ENCODE results near the gene MICU2.

MICU2 gene

DNA sequence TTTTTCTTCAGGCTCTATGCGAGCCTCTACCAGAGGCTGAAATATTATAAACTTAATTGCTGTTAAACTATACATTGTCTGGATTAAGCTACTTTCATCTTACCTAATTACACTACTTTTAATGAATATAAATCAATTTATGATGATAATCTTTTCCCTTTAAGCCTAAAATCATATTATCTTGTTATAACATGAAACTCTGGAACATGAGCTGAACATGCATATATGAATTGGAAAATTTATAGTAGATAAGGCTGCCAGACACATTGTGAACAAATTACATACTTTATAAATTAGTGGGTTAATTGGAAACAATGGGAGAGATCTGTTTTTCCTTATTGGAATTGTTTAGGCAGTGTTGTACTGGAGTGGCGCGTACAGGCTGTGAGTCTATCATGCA lies 99.6 kb downstream of the MICU2 start:
- in situ Hi-C loops (cut with MboI; ENCODE audit: low sequenced_read_pairs) = no loop called here

DNA sequence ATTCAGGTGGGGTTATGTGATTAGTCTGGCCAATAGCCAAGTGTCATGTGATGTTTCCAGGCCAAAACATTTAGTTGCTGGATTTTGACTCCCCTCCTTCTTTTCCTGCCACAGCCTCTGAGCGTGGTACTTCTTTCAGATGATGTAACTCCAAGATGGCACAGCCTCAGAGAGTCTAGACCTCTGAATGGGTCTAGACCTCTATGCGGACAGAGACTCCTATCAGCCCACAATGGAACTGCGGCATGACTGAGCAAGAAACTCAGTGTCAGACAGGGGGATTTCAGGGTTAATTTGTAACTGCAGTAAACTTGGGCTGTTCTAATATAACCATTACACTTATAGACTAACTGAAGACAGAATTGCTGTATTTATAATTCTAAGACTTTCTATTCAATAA lies 102.3 kb downstream of the MICU2 start:
- in situ Hi-C loops (cut with MboI; ENCODE audit: low sequenced_read_pairs) = no loop called here

DNA sequence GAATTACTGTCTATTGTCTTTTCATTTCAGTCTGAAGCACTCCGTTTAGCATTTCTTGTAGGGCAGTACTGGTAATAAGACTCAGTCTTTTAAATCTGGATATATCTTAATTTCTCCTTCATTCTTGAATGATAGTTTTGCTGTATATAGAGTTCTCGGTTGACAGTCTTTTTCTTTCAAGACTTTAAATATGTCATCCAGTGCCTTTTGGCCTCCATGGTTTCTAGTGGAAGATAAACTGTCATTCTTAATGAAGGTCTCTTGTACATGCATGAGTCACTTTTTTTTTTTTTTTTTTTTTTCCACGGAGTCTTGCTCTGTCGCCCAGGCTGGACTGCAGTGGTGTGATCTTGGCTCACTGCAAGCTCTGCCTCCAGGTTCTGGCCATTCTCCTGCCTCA lies 117.6 kb downstream of the MICU2 start:
- in situ Hi-C loops (cut with MboI; ENCODE audit: low sequenced_read_pairs) = loop anchor here (25.0 kb wide), 1 partner anchor 549 kb away; no protein-coding TSS in a partner anchor

DNA sequence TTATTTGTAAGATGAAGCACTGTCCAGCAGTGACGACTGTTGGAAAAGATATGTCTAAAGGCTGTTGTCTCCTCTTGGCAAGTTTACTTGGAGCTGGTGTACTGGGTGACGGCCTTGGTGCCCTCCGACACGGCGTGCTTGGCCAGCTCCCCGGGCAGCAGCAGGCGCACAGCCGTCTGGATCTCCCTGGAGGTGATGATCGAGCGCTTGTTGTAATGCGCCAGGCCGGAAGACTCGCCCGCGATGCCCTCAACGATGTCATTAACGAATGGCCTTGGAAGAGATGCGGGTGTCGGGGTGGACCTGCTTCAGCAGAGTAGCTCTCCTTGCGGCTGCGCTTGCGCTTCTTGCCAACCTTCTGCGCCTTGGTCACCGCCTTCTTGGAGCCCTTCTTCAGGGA lies 120.2 kb downstream of the MICU2 start:
- in situ Hi-C loops (cut with MboI; ENCODE audit: low sequenced_read_pairs) = loop anchor here (25.0 kb wide), 1 partner anchor 546 kb away; no protein-coding TSS in a partner anchor

DNA sequence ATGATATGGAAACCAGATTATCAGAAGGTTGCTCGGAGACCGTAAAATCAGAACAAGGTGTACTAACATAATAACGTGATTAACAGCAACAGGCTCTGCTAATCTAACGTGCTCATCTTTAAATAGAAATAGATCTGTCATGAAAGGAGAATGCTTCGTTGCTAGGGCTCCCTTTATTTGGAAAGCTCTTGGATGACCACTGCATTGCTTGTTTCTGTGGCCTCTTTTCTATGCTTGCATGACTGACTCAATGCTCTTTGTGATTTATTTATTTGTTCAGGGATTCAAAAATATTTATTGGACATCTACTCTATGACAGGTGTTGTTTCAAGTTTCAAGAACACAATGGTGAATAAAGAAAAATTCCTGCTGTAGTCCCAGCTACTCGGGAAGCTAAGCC lies 122.6 kb downstream of the MICU2 start:
- in situ Hi-C loops (cut with MboI; ENCODE audit: low sequenced_read_pairs) = loop anchor here (25.0 kb wide), 1 partner anchor 544 kb away; no protein-coding TSS in a partner anchor

DNA sequence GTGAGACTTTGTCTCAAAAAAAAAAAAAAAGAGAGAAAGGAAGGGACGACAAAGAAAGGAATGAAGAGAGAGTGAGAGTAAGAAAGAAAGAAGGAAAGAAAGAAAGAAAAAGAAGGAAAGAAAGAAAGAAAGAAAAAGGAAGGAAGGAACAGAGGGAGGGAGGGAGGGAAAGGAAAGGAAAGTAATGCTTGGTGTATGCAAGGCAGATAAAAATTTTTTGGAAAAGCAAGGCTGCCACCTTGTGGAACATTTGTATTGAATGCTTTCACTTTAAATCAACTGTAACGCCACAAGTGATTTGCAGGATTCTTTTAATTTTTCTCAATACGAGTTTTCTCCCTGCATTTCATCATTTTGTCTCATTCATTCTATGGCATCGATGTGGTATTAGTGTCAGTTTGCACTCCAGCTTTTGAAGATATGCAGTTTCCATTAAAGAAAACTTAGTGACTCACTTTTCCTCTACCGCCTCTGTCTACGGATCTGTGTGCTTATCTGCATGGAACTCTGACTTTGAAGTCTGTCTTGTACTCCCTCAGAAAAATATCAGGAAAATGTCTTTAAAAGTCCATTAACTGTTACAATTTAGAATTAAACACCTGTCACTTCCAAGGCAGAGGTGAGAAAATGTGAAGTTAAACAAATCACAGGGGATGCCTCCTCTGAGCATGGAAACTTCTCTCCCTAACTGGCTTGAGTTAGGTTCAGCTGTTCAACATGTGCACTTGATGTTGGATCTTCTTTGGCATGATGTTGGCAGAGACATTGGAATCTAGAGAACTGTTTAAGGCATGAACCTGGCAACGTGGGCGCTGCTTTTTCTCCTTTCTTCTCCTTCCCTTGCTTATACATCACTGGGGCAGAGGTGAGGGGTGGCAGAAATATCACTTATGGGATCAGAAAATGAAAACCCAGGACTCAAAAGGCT lies 124.8 kb downstream of the MICU2 start:
- in situ Hi-C loops (cut with MboI; ENCODE audit: low sequenced_read_pairs) = loop anchor here (10.0 to 25.0 kb wide), 2 partner anchors 184 to 542 kb away; no protein-coding TSS in a partner anchor

DNA sequence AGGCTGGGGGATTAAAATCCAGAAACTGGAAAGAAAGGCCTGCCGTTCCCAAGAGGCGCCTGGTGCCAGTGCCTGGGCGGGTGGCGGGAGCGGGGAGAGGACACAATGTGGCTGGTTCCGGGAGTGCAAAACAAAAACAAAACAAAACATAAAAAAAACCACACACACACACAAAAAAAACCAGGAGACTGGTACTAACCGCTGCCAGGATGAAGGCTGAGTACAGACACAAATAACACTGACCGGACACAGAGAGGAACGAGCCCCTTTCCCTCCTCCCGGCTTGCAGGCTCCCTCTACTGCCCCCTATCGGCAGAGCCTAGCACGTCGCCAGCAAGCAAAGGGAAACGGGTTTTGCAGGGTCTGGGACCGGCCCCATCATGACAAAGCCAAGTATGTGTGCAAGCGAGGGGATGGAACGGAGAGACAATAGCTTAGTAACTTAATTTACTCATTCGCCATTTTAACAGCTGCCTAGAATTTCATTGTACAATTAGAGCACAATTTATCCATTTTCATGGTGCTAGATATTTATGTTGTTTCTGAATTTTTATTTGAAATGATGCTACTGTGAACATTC lies 127.0 kb downstream of the MICU2 start:
- in situ Hi-C loops (cut with MboI; ENCODE audit: low sequenced_read_pairs) = loop anchor here (10.0 to 25.0 kb wide), 2 partner anchors 182 to 540 kb away; no protein-coding TSS in a partner anchor

DNA sequence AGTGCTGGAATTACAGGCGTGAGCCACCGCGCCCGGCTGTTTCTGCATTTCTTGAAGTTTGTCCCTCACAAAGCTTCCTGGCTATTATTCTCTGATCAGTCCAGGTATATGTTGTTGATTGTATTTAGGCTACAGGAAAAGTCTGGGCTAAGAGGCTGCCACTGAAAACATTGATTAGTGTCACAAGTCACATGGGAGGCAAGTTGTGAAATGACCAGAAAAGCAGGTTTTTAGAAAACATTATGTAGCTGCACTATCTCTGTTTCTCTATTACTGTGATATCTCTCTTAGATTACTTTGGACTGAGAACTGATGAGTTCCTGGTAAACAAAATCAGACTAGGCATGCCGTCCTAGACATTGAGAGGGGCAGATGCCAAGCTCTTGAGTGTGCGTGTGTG lies 128.9 kb downstream of the MICU2 start:
- in situ Hi-C loops (cut with MboI; ENCODE audit: low sequenced_read_pairs) = loop anchor here (10.0 to 25.0 kb wide), 2 partner anchors 180 to 538 kb away; no protein-coding TSS in a partner anchor

DNA sequence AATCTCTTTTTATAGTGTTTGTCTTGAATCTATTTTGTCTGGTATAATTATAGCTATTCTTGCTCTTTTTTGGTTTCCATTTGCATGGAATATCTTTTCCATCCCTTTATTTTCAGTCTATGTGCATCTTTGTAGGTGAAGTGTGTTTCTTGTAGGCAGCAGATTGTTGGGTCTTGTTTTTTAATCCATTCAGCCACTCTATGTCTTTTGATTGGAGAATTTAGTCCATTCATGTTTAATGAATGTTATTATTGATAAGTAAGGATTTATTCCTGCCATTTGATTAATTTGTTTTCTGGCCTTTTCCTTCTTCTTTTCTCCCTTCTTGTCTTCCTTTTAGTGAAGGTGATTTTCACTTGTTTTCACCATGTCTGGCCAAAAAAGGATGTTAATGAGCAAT lies 133.2 kb downstream of the MICU2 start:
- in situ Hi-C loops (cut with MboI; ENCODE audit: low sequenced_read_pairs) = loop anchor here (10.0 kb wide), 1 partner anchor 176 kb away; no protein-coding TSS in a partner anchor

DNA sequence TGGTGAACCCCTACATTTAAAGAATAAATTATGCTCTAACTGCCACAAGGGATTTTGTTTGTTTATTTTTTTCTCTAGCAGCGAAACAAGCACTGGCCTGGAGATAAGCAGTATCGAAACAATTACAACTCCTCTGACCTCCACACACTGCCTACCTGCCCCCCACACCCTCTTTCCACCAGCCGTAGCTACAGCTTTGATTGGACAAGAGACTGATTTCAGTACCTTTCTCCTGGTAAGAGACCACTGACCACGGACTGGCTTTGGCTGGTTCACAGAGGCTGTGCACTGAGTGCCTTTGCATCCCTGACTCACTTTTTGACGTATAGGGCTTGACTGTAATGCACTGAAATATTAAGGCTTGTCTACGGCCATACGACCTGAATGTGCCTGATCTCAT lies 137.4 kb downstream of the MICU2 start:
- in situ Hi-C loops (cut with MboI; ENCODE audit: low sequenced_read_pairs) = no loop called here

DNA sequence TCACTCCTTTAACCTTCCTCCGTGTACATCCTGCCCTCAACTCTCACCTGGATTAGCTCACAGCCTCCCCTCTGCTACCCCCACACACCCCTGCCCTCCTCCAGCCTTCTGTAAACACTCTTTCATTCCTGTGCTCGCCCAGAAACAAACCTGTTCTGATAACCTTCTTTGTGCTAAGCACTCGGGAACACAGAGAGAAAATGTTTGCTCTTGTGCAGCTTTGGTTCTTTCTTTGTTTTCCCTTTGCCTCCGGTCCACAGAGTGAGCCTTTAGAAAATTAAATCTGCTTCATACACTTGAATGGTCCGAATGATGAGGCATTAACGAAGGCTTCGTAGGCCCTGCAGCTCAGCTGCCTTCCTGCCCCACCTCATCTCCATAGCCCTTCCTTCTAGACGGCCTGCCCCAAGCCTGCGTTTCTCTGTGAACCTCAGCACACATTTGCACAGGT lies 138.2 kb downstream of the MICU2 start:
- in situ Hi-C loops (cut with MboI; ENCODE audit: low sequenced_read_pairs) = no loop called here

DNA sequence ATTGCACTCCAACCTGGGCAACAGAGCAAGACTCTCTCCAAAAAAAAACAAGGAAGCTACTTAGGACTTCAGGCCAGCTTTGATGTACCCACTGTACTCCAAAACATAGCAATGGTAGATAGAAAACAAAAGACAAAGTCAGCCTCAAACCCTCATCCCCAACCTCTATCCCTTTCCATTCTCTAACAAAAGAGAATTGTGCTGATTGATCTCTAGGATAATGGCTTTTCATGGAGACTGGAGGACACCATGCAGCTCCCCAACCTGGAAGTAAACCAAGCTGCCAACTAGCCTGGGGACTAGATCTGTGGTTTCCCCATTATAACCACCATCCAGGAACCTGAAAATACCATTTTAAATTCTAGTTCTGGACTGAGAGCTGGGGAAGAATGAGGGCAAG lies 140.5 kb downstream of the MICU2 start:
- in situ Hi-C loops (cut with MboI; ENCODE audit: low sequenced_read_pairs) = no loop called here

DNA sequence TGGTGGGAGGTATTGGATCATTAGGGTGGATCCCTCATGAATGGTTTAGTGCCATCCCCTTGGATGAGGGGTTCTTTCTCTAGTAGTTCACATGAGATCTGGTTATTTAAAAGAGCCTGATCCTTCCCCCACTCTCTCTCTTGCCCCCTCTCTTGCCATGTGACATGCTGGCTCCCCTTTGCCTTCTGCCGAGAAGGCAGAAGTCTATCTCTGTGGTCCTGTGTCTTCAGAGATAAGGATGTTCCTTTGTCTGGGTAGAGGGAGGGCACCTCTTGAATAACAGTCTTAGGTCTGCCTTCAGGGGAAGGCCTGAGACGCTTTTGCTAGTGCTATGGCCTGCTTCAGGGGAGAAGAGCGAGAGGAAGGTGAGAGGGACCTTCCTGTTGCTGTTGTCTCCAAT lies 142.8 kb downstream of the MICU2 start:
- in situ Hi-C loops (cut with MboI; ENCODE audit: low sequenced_read_pairs) = no loop called here

DNA sequence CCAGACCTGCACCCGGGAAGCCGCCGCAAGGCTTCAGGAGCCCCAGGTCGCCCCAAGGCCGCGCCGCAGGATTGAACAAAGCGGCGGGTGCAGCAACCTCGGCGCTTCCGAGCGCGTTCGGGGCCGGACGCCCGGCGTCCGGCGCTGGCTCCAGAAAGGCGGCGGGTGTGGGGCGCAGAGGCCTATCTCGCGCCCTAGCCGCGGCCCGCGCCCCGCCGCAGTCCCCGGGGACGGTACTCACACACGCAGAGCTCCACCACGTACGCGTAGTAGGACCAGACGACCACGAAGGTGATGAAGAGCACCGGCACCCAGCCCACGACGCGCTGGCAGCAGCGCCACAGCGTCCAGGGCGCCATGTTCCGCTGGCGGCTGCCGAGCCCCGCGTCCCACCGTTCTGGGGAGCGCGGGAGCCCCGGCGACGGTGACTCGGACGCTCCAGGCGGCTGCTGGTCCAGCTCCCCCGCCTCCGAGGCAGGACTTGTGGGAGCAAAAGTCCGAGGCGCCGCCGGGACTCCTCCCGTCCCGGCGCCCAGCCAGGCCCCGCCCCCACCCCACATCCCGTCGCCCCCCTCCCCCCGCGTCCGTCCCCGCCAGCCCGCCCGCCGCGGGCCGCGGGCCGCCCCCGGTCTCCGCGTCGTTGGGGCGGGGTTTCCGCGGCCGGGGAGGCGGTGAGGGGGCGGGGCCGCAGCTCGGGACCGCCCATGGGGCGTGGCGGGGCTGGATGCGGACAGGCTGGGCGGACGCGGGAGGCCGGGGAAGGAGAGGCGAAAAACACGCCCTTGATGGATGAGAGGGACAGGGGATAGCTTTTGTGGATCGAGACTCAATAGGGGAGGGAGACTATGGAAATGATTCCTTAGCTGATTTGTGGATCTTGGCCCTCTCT lies 144.9 kb downstream of the MICU2 start, which contains the start of gene ZDHHC20:
Gene ZDHHC20 (minus strand): TSS at position 491 of the 889 bp plus-strand sequence. CDS start 132 bp downstream, at position 359.
- in situ Hi-C loops (cut with MboI; ENCODE audit: low sequenced_read_pairs) = no loop called here

DNA sequence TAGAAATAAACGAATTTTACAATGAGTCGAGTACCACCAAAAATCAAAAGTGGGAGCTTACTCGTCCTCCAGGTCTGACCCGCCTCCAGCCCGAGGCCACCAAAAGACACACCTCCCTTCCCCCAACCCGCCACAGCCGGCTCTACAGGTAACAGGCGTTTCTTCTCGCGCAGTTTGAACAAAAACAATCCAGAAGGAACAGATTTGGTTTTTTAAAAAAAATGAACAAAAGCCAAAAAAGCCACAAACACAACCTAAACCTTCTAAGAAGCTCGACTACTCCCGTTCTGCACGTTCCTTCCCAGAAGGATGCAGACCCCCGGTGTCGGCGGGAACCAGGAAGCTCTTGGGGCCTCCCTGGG lies 145.5 kb downstream of the MICU2 start:
- in situ Hi-C loops (cut with MboI; ENCODE audit: low sequenced_read_pairs) = no loop called here

DNA sequence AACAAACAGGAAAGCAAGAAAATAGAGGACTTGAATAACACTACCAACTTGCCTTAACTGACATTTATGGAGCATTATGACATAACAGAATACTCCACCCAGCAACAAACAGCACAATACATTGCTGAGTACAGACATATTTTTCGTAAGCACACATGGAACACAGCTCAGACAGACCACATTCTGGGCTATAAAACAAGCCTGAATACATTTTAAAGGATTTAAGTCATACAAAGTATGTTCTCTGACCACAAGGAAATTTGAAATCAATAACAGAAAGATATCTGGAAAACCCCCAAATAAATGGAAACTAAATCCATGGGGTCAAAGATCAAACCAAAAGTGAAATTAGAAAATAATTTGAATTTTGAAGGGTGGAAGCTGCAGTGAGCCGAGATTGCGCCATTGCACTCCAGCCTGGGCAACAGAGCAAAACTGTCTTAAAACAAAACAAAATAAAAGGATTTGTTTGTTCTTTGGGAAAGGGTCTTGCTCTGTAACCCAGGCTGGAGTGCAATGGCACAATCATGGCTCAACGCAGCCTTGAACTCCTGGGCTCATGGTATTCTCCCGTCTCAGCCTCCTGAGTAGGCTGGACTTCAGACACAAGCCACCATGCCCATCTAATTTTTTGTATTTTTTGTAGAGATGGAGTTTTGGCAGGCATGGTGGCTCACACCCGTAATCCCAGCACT lies 150.4 kb downstream of the MICU2 start:
- in situ Hi-C loops (cut with MboI; ENCODE audit: low sequenced_read_pairs) = no loop called here

DNA sequence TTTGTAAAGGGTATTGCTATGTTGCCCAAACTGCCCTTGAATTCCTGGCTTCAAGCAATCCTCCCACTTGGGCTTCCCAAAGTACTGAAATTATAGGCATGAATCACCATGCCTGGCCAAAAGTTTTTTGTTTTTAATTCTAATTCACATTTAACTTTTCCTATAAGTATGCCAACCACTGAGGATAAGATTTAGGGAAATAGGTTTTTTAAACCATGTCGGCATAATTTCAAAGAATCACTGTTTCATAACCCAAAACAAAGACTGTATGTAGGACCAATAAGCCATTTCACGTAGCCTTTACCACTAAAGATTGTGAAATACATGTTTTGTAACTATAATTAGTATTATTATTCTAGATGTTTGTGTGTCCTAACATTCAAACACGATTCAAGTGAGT lies 153.0 kb downstream of the MICU2 start:
- in situ Hi-C loops (cut with MboI; ENCODE audit: low sequenced_read_pairs) = no loop called here

DNA sequence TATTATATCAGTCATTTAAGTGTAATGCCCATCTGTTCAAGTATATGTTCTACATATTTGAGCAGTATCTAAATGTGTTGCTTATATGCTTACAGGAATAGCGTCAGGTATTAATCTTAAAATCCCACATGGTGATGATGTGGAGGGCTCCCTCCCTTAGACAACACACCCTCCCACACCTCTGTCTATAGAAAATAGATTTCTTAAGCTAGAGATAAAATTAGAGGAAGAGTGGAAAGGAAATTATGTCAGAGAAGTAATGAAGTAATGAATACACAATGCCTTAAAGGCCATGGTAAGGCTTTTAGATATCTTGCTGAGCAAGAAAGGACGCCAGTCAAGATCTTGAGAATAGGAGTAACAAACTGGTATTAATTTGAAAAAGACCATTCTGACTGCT lies 157.3 kb downstream of the MICU2 start:
- in situ Hi-C loops (cut with MboI; ENCODE audit: low sequenced_read_pairs) = no loop called here

DNA sequence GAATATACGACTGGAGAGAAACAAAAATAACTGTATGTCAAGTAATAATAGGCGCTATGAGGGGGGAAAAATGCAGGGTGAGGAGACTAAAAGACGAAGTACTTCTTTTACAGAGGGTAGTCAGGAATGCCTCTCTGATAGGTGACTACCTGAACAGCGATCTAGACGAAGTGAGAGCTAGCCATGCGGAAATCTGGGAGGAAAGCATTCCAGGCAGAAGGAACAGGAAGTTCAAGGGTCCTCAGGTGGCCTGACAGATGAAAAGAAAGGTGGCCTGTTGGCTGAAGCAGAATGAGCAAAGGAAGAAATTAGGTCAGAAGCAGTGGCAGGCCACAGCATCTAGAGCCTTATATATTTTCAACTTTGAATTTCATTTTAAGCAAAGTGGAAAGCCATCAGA lies 158.2 kb downstream of the MICU2 start:
- in situ Hi-C loops (cut with MboI; ENCODE audit: low sequenced_read_pairs) = no loop called here

DNA sequence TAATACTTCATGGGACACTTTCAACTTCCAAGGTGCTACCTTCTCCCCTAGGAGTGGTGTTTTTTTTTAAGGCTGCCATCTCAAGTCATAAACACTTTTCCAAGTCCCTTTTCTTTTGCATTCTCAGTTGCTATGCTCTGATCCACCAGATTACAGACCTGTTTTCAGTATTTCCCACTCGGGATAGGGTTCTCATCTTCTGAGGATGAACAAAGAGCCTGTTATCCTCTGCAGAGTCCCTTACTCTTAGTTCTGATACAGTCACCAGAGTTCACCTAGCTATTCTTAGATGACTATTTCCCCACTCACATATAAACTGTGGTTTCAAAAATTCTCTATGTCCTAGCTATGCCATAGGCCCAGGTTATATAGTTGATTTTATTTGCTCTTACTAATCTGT lies 160.8 kb downstream of the MICU2 start:
- in situ Hi-C loops (cut with MboI; ENCODE audit: low sequenced_read_pairs) = no loop called here

Measured in HL-60/S4 treated with phorbol 12-myristate 13-acetate at 8.2 ng/mL for 4 days and 3 days (cell line).